Memory B cell (primary cell): Measurements from ENCODE around the gene CAMTA1.

Experiments used
- ATAC-seq: fragments of 150-1000 bp; cut with Tn5 transposase; 2 replicates; pipeline ENCODE4 v1.10.0; 2021; ENCODE audit warnings: low read depth, mild to moderate bottlenecking, moderate library complexity
- DNase-seq, 2 donors: peaks; one replicate each; pipeline ENCODE4 v3.0.0; 2022; ENCODE audit warnings: low spot score in 2 of 2
- H3K27ac Mint-ChIP-seq: one replicate; pipeline ENCODE4 v1.8.0; 2022; ENCODE audit warnings: mild to moderate bottlenecking, moderate library complexity, mixed read lengths
- H3K27me3 Mint-ChIP-seq: one replicate; pipeline ENCODE4 v1.8.0; 2022; ENCODE audit warnings: mixed read lengths
- H3K36me3 Mint-ChIP-seq: one replicate; pipeline ENCODE4 v1.8.0; 2022; ENCODE audit warnings: mild to moderate bottlenecking, mixed read lengths
- H3K4me1 Mint-ChIP-seq: one replicate; pipeline ENCODE4 v1.8.0; 2022; ENCODE audit warnings: mixed read lengths
- H3K4me3 Mint-ChIP-seq: one replicate; pipeline ENCODE4 v1.8.0; 2022; ENCODE audit warnings: mild to moderate bottlenecking, moderate library complexity, mixed read lengths
- H3K9me3 Mint-ChIP-seq: one replicate; pipeline ENCODE4 v1.8.0; 2022; ENCODE audit warnings: mixed read lengths

CAMTA1 gene

DNA sequence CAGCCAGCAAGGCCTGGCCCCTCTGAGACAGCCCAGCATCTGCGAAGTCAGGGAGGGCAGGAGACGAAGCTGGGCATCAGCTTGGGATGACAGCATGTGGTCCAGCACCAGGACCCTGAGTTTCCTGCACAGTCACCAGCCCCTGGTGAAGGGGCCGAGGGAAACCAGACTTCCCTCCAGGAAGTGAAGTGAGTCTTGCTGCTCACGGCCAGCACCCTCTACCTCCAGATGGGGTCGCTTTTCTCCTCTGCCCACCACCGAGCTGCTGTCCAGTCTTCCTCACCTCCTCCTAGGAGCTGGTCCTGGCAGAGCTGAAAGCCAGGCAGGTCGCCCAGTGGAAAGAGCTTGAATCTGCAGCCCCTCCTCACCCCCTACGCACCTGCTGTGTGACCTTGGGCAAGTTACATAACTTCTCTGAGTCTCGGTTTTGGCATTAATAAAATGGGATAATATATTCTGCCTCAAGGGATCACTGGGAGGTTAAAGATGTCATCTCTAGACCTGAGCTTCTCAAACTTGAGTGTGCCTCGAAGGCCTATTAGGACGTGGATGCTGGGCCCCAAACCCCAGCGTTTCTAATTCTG lies 867.4 kb downstream of the CAMTA1 start:
- peaks cover 9% of the 10 kb centered on the region for H3K27me3 Mint-ChIP-seq

DNA sequence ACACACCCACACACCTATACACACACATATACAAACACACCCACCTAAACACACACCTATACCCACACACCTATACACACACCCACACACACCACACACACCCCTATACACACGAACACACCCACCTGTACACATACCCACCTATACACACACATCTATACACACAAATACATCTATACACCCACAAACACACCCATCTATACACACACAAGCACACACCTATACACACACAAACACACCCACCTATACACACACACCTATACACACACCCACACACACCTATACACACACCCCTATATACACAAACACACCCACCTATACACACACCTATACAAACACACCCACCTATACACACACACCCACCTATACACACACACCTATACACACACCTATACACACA lies 869.5 kb downstream of the CAMTA1 start:
- ATAC-seq (no peak), DNase-seq (no peak)
- H3K27me3 Mint-ChIP-seq, result peaks cover 9% of the 10 kb centered on the region
- H3K27ac Mint-ChIP-seq, result no peak overlapping the region
- H3K36me3 Mint-ChIP-seq, result no peaks in the 10 kb centered on the region
- H3K4me1 Mint-ChIP-seq, result no peaks in the 10 kb centered on the region
- no peak overlapping the region for H3K4me3 Mint-ChIP-seq
- H3K9me3 Mint-ChIP-seq, result no peaks in the 10 kb centered on the region

More for the DNA sequence above, 867.4 kb downstream of the CAMTA1 start:
- H3K36me3 Mint-ChIP-seq, result no peaks in the 10 kb centered on the region
- no peak overlapping the region for H3K4me3 Mint-ChIP-seq
- DNase-seq, result no peak
- no peaks in the 10 kb centered on the region for H3K4me1 Mint-ChIP-seq
- ATAC-seq, result no peak
- H3K9me3 Mint-ChIP-seq, result no peaks in the 10 kb centered on the region
- H3K27ac Mint-ChIP-seq, result no peak overlapping the region

DNA sequence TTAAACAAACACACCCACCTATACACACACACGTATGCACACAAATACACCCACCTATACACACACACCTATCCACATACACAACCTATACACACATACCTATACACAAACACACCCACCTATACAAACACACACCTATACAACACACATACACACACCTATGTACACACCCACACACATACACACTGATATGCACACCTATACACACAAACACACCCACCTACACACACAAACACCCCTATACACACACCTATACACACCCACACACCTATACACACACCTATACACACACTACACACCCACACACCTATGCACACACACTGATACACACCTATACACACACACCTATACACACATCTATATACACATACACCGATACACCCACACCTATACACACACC lies 870.1 kb downstream of the CAMTA1 start:
- DNase-seq (no peak), ATAC-seq (no peak)
- Mint-ChIP-seq H3K4me1 (no peaks in the 10 kb centered on the region), H3K4me3 (no peak overlapping the region), H3K9me3 (no peaks in the 10 kb centered on the region), H3K27ac (no peak overlapping the region), H3K27me3 (peaks cover 9% of the 10 kb centered on the region), H3K36me3 (no peaks in the 10 kb centered on the region)

DNA sequence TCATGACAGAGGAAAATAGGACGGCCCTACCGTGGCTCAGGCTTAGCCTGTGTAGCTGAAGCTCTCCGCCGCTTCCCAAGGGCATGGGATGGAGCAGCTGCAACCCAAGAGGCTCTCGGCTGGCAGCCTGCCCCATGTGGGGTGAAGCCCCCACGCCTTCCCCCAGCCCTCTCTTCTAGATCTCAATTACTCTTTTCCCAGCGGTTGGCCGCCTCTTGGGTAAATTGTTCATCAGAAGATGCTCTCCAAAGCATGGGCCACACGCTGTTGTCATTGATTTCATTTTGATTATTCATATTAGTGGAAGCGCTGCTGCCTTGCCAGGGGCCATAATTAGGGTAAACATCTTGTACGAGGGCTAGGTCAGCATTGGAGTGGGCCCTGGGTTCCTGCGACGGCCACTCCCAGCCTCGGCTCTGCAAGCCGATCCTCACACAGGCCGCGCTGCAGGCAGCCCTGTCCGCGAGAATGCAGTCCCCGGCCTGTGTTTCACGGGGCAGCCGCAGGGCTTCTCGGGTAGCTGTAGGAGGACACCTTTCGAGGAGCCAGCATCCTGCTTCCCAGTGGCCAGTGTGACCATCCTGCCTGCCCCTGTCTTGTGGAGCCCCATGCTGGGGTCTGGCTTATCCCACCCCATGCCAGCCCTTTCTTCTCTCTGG lies 871.4 kb downstream of the CAMTA1 start:
- no peaks in the 10 kb centered on the region for H3K36me3 Mint-ChIP-seq
- no peak overlapping the region for H3K27ac Mint-ChIP-seq
- peaks cover 10% of the 10 kb centered on the region for H3K27me3 Mint-ChIP-seq
- H3K4me1 Mint-ChIP-seq, result no peaks in the 10 kb centered on the region
- DNase-seq (no peak), ATAC-seq (no peak)
- H3K4me3 Mint-ChIP-seq, result no peak overlapping the region
- no peaks in the 10 kb centered on the region for H3K9me3 Mint-ChIP-seq

DNA sequence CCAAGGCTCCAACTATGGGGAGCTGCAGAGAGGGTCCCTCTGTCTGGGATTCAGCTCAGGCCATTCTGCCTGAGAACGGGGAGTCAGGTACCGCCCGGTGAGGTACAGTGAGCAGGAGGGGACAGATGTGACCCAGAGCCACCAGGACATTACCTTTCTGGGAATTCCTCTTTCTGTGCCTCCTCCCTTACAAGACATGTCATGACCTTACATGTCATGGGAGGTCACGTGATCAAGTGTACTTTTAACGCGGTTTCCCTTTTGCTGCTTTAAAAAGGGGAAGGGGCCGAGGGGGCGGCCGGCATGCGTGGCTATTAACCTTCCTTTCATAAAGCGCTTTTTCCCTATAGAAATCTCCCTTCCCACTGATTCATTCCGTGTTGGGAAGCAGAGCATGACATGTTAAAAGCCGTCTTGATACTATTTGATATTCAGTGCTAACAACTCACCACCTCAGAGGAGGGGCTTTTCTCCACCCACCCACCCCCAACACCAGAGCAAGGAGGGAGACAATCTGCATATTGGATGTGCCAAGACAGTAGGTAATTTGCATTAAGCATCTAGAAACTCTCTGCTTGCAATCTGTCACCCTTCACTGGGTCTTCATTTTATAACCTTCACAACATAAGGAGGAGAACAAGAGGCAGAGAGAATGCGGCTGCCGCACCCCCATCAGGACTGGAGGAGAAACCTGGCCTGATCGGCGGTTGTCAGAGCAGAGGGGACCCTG lies 872.2 kb downstream of the CAMTA1 start:
- H3K27ac Mint-ChIP-seq, result no peak overlapping the region
- no peak overlapping the region for H3K4me3 Mint-ChIP-seq
- no peaks in the 10 kb centered on the region for H3K9me3 Mint-ChIP-seq
- peaks cover 12% of the 10 kb centered on the region for H3K27me3 Mint-ChIP-seq
- no peaks in the 10 kb centered on the region for H3K4me1 Mint-ChIP-seq
- DNase-seq (no peak), ATAC-seq (no peak)
- no peaks in the 10 kb centered on the region for H3K36me3 Mint-ChIP-seq

DNA sequence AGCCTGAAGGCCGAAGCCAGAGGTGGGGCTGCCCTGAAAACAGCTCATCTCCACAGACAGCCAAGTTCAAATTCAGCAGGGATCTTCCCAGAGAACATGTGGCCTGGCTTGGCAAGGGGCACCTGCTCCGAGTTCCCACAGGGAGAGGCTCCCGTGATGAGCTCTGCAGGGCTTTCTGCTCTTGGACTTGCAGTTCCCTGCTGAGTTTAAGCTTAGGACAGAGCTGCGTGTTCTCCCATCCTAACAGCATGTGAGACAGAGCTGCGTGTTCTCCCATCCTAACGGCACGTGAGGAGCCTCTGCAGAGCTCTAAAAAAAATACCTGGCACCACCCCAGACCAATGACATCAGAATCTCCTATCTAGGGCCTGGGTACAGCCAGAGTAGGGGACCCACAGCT lies 872.8 kb downstream of the CAMTA1 start:
- ATAC-seq (no peak), DNase-seq (no peak)
- H3K36me3 Mint-ChIP-seq, result no peaks in the 10 kb centered on the region
- H3K4me3 Mint-ChIP-seq, result no peak overlapping the region
- no peak overlapping the region for H3K27ac Mint-ChIP-seq
- no peaks in the 10 kb centered on the region for H3K9me3 Mint-ChIP-seq
- H3K27me3 Mint-ChIP-seq, result peaks cover 12% of the 10 kb centered on the region
- H3K4me1 Mint-ChIP-seq, result no peaks in the 10 kb centered on the region

DNA sequence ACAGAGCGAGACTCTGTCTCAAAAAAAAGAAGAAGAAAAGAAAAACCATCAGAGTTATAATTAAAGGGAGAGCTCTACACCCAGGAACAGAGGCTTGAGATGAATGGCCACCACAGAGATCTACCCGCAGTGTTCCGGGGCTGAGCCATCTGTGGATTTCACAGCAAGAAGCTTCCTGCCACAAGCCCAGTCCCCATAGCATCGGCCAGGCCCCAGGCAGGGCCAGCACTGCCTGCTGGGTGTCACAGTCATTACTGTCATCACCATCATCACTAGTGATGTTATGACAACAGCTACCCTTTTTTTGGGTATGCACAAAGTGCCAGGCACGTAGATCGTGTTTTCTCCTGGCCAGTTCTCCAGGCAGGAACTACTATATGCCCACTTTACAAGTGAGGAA lies 874.3 kb downstream of the CAMTA1 start:
- no peak overlapping the region for H3K27ac Mint-ChIP-seq
- DNase-seq (no peak), ATAC-seq (no peak)
- peaks cover 11% of the 10 kb centered on the region for H3K27me3 Mint-ChIP-seq
- no peaks in the 10 kb centered on the region for H3K4me1 Mint-ChIP-seq
- H3K36me3 Mint-ChIP-seq, result no peaks in the 10 kb centered on the region
- H3K9me3 Mint-ChIP-seq, result no peaks in the 10 kb centered on the region
- no peak overlapping the region for H3K4me3 Mint-ChIP-seq

DNA sequence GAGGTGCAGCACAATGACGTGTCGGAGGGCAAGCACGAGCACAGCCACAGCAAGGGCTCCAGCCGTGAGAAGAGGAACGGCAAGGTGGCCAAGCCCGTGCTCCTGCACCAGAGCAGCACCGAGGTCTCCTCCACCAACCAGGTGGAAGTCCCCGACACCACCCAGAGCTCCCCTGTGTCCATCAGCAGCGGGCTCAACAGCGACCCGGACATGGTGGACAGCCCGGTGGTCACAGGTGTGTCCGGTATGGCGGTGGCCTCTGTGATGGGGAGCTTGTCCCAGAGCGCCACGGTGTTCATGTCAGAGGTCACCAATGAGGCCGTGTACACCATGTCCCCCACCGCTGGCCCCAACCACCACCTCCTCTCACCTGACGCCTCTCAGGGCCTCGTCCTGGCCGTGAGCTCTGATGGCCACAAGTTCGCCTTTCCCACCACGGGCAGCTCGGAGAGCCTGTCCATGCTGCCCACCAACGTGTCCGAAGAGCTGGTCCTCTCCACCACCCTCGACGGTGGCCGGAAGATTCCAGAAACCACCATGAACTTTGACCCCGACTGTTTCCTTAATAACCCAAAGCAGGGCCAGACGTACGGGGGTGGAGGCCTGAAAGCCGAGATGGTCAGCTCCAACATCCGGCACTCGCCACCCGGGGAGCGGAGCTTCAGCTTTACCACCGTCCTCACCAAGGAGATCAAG lies 878.3 kb downstream of the CAMTA1 start:
- no peaks in the 10 kb centered on the region for H3K9me3 Mint-ChIP-seq
- H3K36me3 Mint-ChIP-seq, result no peaks in the 10 kb centered on the region
- peaks cover 4% of the 10 kb centered on the region for H3K27me3 Mint-ChIP-seq
- DNase-seq (no peak), ATAC-seq (no peak)
- no peak overlapping the region for H3K4me3 Mint-ChIP-seq
- no peak overlapping the region for H3K27ac Mint-ChIP-seq
- H3K4me1 Mint-ChIP-seq, result peaks cover 5% of the 10 kb centered on the region

DNA sequence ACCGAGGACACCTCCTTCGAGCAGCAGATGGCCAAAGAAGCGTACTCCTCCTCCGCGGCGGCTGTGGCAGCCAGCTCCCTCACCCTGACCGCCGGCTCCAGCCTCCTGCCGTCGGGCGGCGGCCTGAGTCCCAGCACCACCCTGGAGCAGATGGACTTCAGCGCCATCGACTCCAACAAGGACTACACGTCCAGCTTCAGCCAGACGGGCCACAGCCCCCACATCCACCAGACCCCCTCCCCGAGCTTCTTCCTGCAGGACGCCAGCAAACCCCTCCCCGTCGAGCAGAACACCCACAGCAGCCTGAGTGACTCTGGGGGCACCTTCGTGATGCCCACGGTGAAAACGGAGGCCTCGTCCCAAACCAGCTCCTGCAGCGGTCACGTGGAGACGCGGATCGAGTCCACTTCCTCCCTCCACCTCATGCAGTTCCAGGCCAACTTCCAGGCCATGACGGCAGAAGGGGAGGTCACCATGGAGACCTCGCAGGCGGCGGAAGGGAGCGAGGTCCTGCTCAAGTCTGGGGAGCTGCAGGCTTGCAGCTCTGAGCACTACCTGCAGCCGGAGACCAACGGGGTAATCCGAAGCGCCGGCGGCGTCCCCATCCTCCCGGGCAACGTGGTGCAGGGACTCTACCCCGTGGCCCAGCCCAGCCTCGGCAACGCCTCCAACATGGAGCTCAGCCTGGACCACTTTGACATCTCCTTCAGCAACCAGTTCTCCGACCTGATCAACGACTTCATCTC lies 879.1 kb downstream of the CAMTA1 start:
- H3K4me1 Mint-ChIP-seq, result peaks cover 5% of the 10 kb centered on the region
- H3K9me3 Mint-ChIP-seq, result no peaks in the 10 kb centered on the region
- DNase-seq (no peak), ATAC-seq (no peak)
- peaks cover 4% of the 10 kb centered on the region for H3K27me3 Mint-ChIP-seq
- no peak overlapping the region for H3K27ac Mint-ChIP-seq
- H3K4me3 Mint-ChIP-seq, result no peak overlapping the region
- no peaks in the 10 kb centered on the region for H3K36me3 Mint-ChIP-seq

DNA sequence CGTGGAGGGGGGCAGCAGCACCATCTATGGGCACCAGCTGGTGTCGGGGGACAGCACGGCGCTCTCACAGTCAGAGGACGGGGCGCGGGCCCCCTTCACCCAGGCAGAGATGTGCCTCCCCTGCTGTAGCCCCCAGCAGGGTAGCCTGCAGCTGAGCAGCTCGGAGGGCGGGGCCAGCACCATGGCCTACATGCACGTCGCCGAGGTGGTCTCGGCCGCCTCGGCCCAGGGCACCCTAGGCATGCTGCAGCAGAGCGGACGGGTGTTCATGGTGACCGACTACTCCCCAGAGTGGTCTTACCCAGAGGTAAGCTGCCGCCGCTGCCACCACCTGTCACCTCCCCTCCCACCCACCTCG lies 879.6 kb downstream of the CAMTA1 start:
- H3K4me1 Mint-ChIP-seq, result peaks cover 9% of the 10 kb centered on the region
- ATAC-seq, result no peak
- no peaks in the 10 kb centered on the region for H3K9me3 Mint-ChIP-seq
- H3K27ac Mint-ChIP-seq, result no peak overlapping the region
- H3K27me3 Mint-ChIP-seq, result peaks cover 4% of the 10 kb centered on the region
- DNase-seq, result no peak
- H3K36me3 Mint-ChIP-seq, result no peaks in the 10 kb centered on the region
- no peak overlapping the region for H3K4me3 Mint-ChIP-seq

DNA sequence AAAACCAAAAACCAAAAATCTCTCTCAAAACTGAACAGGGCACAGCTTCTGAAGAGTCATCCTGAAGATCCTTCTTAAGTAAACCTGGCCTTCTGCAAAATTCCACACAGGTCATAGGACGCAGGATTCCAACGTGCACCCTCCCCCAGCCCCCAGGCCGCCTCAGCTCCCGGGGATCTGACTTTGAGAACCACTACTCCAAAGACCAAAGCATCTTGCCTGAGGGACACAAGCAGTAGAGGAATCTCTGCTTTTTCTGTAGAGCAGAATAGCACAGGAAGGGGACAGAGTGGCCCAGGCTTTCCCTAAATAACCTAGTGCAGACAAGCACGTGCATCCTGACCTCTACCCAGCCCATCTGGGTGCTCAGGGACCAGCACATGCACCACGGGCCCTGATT lies 881.0 kb downstream of the CAMTA1 start:
- Mint-ChIP-seq H3K4me1 (peaks cover 13% of the 10 kb centered on the region), H3K27ac (no peak overlapping the region), H3K27me3 (peaks cover 5% of the 10 kb centered on the region), H3K36me3 (no peaks in the 10 kb centered on the region), H3K9me3 (no peaks in the 10 kb centered on the region), H3K4me3 (no peak overlapping the region)
- no peak for DNase-seq
- no peak for ATAC-seq

DNA sequence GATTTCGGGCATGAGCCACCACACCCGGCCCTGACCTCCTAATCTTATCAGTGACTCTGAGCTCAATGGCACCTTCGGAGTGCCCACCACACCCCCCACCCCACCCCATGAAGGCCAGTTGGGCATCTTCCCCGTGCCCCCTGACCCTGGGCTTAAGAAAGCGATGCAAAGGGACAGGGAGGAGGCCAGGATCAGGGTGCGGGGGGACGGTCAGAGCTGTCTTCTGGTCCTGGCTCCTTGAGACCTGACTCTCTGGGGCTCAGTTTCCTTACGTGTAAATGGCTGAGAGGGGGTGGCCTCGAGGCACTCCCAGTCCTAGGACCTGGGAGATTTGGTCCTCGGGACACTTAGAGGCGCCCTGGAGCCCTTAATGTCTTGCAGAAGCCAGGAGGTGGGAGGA lies 881.9 kb downstream of the CAMTA1 start:
- H3K36me3 Mint-ChIP-seq, result no peaks in the 10 kb centered on the region

DNA sequence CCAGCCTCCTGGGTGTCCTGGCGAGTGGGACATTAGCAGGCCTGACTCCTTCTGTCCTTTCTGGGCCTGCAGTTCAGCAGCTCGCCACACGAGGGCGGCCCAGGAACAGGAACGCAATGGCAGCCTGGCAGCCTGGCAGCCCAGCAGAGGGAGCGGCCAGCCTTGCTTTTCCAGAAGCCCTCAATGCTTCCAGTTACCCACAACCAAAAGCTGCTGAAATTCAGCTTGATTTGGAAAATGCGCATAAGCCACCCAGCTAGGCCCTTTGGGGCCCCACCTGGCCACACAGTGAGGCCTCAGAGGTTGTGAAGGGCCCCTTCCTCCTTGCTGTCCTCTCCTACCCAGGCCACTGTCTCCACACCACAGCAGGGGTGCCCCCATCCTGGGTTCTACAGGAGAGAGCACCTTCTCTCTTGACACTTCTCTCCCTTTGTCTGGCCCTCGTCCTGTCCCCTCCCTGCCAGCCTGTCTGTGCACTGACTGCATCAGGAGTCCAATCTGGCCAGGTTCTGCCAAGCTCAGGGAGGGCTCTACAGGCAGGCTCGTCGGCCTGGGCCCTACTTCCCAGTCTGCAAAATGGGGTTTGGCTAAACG lies 882.5 kb downstream of the CAMTA1 start:
- Mint-ChIP-seq H3K27me3 (peaks cover 2% of the 10 kb centered on the region), H3K27ac (no peak overlapping the region), H3K4me1 (peaks cover 13% of the 10 kb centered on the region), H3K4me3 (no peak overlapping the region), H3K36me3 (no peaks in the 10 kb centered on the region), H3K9me3 (no peaks in the 10 kb centered on the region)
- DNase-seq (peak; percentile 81 to 93), ATAC-seq (peak; percentile 79)

More for the DNA sequence above, 881.9 kb downstream of the CAMTA1 start:
- ATAC-seq (no peak), DNase-seq (no peak)
- H3K4me1 Mint-ChIP-seq, result peaks cover 13% of the 10 kb centered on the region
- H3K27me3 Mint-ChIP-seq, result peaks cover 4% of the 10 kb centered on the region
- H3K4me3 Mint-ChIP-seq, result no peak overlapping the region
- no peaks in the 10 kb centered on the region for H3K9me3 Mint-ChIP-seq
- H3K27ac Mint-ChIP-seq, result no peak overlapping the region
